NCI-H1694 (cell line): ENCODE measurements around the gene USP49.

Experiments used
- DNase-seq: peaks from one replicate; lab custom pipeline; 2025; lab: John Stamatoyannopoulos, UW

Gene USP49

GRCh38 chr6:41874741-41875140 is 20.4 kb downstream of the USP49 start:
- DNase-seq: no peak

- no peak for DNase-seq
These were observed 23.0 kb downstream of the USP49 start for GRCh38 chr6:41872147-41872546.

- DNase-seq: no peak
These were observed 23.5 kb downstream of the USP49 start for GRCh38 chr6:41871691-41872090.

- no peak for DNase-seq
These were observed 35.8 kb downstream of the USP49 start for GRCh38 chr6:41859356-41859755.

- no peak for DNase-seq
These were observed 36.5 kb downstream of the USP49 start for GRCh38 chr6:41858703-41859102.

- DNase-seq: no peak
These were observed 44.3 kb downstream of the USP49 start for GRCh38 chr6:41850861-41851260.

- peak; percentile 57 for DNase-seq
These were observed 48.4 kb downstream of the USP49 start for GRCh38 chr6:41846666-41847237.

- no peak for DNase-seq
These were observed 52.0 kb downstream of the USP49 start for GRCh38 chr6:41843178-41843577.

GRCh38 chr6:41840326-41840725 is 54.8 kb downstream of the USP49 start:
- DNase-seq: no peak

GRCh38 chr6:41836660-41837052 is 58.5 kb downstream of the USP49 start:
- no peak for DNase-seq

GRCh38 chr6:41836022-41836659 is 59.0 kb downstream of the USP49 start:
- DNase-seq: no peak

- DNase-seq: no peak
These were observed 62.9 kb downstream of the USP49 start for GRCh38 chr6:41832263-41832662.

- DNase-seq: no peak
These were observed 68.7 kb downstream of the USP49 start for GRCh38 chr6:41826343-41827022.

- DNase-seq: no peak
These were observed 70.3 kb downstream of the USP49 start for GRCh38 chr6:41824571-41825569.

GRCh38 chr6:41823178-41823577 is 72.0 kb downstream of the USP49 start:
- DNase-seq: no peak

- no peak for DNase-seq
These were observed 73.2 kb downstream of the USP49 start for GRCh38 chr6:41822021-41822420.

GRCh38 chr6:41821266-41821665 is 73.9 kb downstream of the USP49 start:
- no peak for DNase-seq

- DNase-seq: no peak
These were observed 76.7 kb downstream of the USP49 start for GRCh38 chr6:41818271-41819054.

GRCh38 chr6:41815587-41815986 is 79.6 kb downstream of the USP49 start:
- no peak for DNase-seq

- peak; percentile 18 for DNase-seq
These were observed 80.5 kb downstream of the USP49 start for GRCh38 chr6:41814629-41815028.

GRCh38 chr6:41813956-41814355 is 81.2 kb downstream of the USP49 start:
- no peak for DNase-seq

- DNase-seq: no peak
These were observed 81.7 kb downstream of the USP49 start for GRCh38 chr6:41813469-41813868.
